Stomach (tissue), 4 donors: ENCODE results near the gene STK11IP.

Experiments used
- POLR2A ChIP-seq, 4 donors: fragments of 450-650 bp; IDR thresholded peaks; one replicate each; pipeline ENCODE4 v1.6.1; 2016; ENCODE audit warnings: antibody characterized with exemption in 4 of 4, control low read depth in 2 of 4, mild to moderate bottlenecking in 1 of 4, moderate library complexity in 1 of 4
- POLR2AphosphoS5 ChIP-seq, 3 donors: sonication (generic); formaldehyde crosslinking; IDR thresholded peaks; one replicate each; pipeline ENCODE4 v1.6.1; 2016; ENCODE audit warnings: antibody characterized with exemption in 3 of 3

GRCh38 chr2:219569635-219570034 lies 28.0 kb upstream of the STK11IP start:
- no peak for TF ChIP-seq POLR2A (IDR thresholded peaks at IDR 0.05)
- no peak for TF ChIP-seq POLR2AphosphoS5 (IDR thresholded peaks at IDR 0.05)
